MV-4-11 (cell line): ENCODE data around the gene OPHN1.

Experiments
- DNase-seq: peaks from one replicate; lab custom pipeline; 2025; lab: John Stamatoyannopoulos, UW

The OPHN1 gene

GRCh38 chrX:68433155-68433980 is at the start of gene OPHN1:
OPHN1 (minus strand) TSS chrX:68433495; CDS start chrX:68433020, 475 bp downstream.
- DNase-seq: peak; percentile 15

- no peak for DNase-seq
Measured at GRCh38 chrX:68480969-68481368, 47.7 kb upstream of the OPHN1 start.

- DNase-seq: no peak
Measured at GRCh38 chrX:68464796-68465195, 31.5 kb upstream of the OPHN1 start.

GRCh38 chrX:68463880-68464279 is 30.6 kb upstream of the OPHN1 start:
- no peak for DNase-seq

- DNase-seq: peak; percentile 42
Measured at GRCh38 chrX:68462653-68463052, 29.4 kb upstream of the OPHN1 start.

- DNase-seq: no peak
Measured at GRCh38 chrX:68462197-68462596, 28.9 kb upstream of the OPHN1 start.

GRCh38 chrX:68461576-68461975 is 28.3 kb upstream of the OPHN1 start:
- no peak for DNase-seq

- DNase-seq: no peak
Measured at GRCh38 chrX:68461093-68461492, 27.8 kb upstream of the OPHN1 start.

GRCh38 chrX:68455151-68455510 is 21.8 kb upstream of the OPHN1 start:
- no peak for DNase-seq

- no peak for DNase-seq
Measured at GRCh38 chrX:68454476-68455150, 21.3 kb upstream of the OPHN1 start.

GRCh38 chrX:68451720-68452119 is 18.4 kb upstream of the OPHN1 start:
- DNase-seq: no peak

GRCh38 chrX:68443155-68443868 is 10.0 kb upstream of the OPHN1 start:
- DNase-seq: peak; percentile 51

- DNase-seq: no peak
Measured at GRCh38 chrX:68440940-68441339, 7.6 kb upstream of the OPHN1 start.

- DNase-seq: no peak
Measured at GRCh38 chrX:68440442-68440841, 7.1 kb upstream of the OPHN1 start.

GRCh38 chrX:68439341-68439740 is 6.0 kb upstream of the OPHN1 start:
- no peak for DNase-seq

GRCh38 chrX:68438575-68438974 is 5.3 kb upstream of the OPHN1 start:
- DNase-seq: no peak

- DNase-seq: no peak
Measured at GRCh38 chrX:68433981-68434299, 645 bp upstream of the OPHN1 start.

- no peak for DNase-seq
Measured at GRCh38 chrX:68432648-68433047, 647 bp downstream of the OPHN1 start.

GRCh38 chrX:68431836-68432235 is 1.5 kb downstream of the OPHN1 start:
- DNase-seq: no peak

GRCh38 chrX:68429216-68429615 is 4.1 kb downstream of the OPHN1 start:
- DNase-seq: no peak

- DNase-seq: no peak
Measured at GRCh38 chrX:68428431-68428830, 4.9 kb downstream of the OPHN1 start.

GRCh38 chrX:68424719-68425118 is 8.6 kb downstream of the OPHN1 start:
- DNase-seq: no peak

- no peak for DNase-seq
Measured at GRCh38 chrX:68422478-68422877, 10.8 kb downstream of the OPHN1 start.
